HCT116 (cell line): ENCODE results near the gene FBXL15. TPM values are rescaled to one million over a fixed set of nuclear protein-coding genes. Genes with fewer than 3 reads are reported as not detected.

Experiments used
- ATAC-seq: fragments of 200-7000 bp; cut with Tn5 transposase; 2 replicates; pipeline ENCODE4 v1.9.1; 2020; ENCODE audit warnings: mild to moderate bottlenecking, moderate library complexity
- BruUV-seq: library from RNA; stranded (reverse); fragments of 400-500 nt; replicated peaks from 2 replicates; lab custom pipeline; 2021; lab: Mats Ljungman, UMichigan
- CTCF ChIA-PET: fragments of 300-600 bp; sonication (Branson Sonifier 250); formaldehyde crosslinking; loops from one replicate; lab custom pipeline; 2021; ENCODE audit warnings: antibody characterized with exemption; lab: Charles Lee
- POLR2A ChIA-PET: fragments of 300-600, 350-600 bp; sonication (Branson Sonifier 250); formaldehyde crosslinking; loops from one replicate; lab custom pipeline; 2021; ENCODE audit warnings: antibody characterized with exemption; lab: Charles Lee
- RAD21 ChIA-PET, 2 experiments: fragments of 300-600 bp; sonication (Branson Sonifier 250); formaldehyde crosslinking; loops; one replicate each; lab custom pipeline; 2023; ENCODE audit warnings: low total read pairs in 2 of 2; ENCODE audit not compliant: uncharacterized antibody in 2 of 2, unreplicated experiment in 2 of 2, low non-redundant PET in 1 of 2; lab: Charles Lee
- DNase-seq: peaks from one replicate; pipeline ENCODE4 v3.0.0-alpha.2; 2010; ENCODE audit warnings: low read depth, low spot score
- H2AFZ ChIP-seq: fragments of 200-600 bp; shearing (Covaris generic), sonication (generic); 2 replicates; pipeline ENCODE4 v1.6.1; 2017; ENCODE audit warnings: low read depth, mixed run types, mixed read lengths, antibody characterized with exemption, low read length; ENCODE audit not compliant: poor library complexity, severe bottlenecking
- H3K27ac ChIP-seq: 2 replicates; pipeline ENCODE4 v1.5.1; 2012; ENCODE audit warnings: low read depth, low read length
- H3K27me3 ChIP-seq: fragments of 200-600 bp; sonication (generic); 2 replicates; pipeline ENCODE4 v1.6.1; 2016; ENCODE audit warnings: mixed run types, low read length, mixed read lengths; ENCODE audit not compliant: insufficient read depth
- H3K36me3 ChIP-seq, 2 experiments: fragments of 200-500 bp in 1 of 2; fragments of 200-600 bp in 1 of 2; sonication (Bioruptor generic) in 1 of 2; sonication (generic) in 1 of 2; 2 replicates each; pipeline versions ENCODE4 v1.5.1 to v1.6.1; 2014 to 2016; ENCODE audit warnings: low read length in 2 of 2, inconsistent platforms in 1 of 2, mixed read lengths in 1 of 2, mixed run types in 1 of 2; ENCODE audit not compliant: insufficient read depth in 2 of 2, control insufficient read depth in 1 of 2
- H3K4me1 ChIP-seq, 2 experiments: fragments of 200-600 bp in 1 of 2; sonication (generic) in 1 of 2; 2 replicates each; pipeline versions ENCODE4 v1.5.1 to v1.6.1; 2012 to 2017; ENCODE audit warnings: low read length in 2 of 2, inconsistent platforms in 1 of 2, mild to moderate bottlenecking in 1 of 2, mixed read lengths in 1 of 2, mixed run types in 1 of 2, moderate library complexity in 1 of 2; ENCODE audit not compliant: insufficient read depth in 2 of 2, control insufficient read depth in 1 of 2
- H3K4me2 ChIP-seq: fragments of 200-600 bp; sonication (generic); 2 replicates; pipeline ENCODE4 v1.6.1; 2017; ENCODE audit warnings: mixed run types, low read length, mixed read lengths
- H3K4me3 ChIP-seq, 2 experiments: fragments of 200-600 bp in 1 of 2; sonication (generic) in 1 of 2; replicated peaks in 1 of 2; 2 replicates each; pipeline ENCODE4 v1.5.1; 2011 to 2016; ENCODE audit warnings: low read length in 2 of 2, control low read depth in 1 of 2, low read depth in 1 of 2, mild to moderate bottlenecking in 1 of 2, mixed read lengths in 1 of 2, mixed run types in 1 of 2
- H3K79me2 ChIP-seq: fragments of 200-600 bp; sonication (generic); 2 replicates; pipeline ENCODE4 v1.6.1; 2017; ENCODE audit warnings: mild to moderate bottlenecking, mixed run types, low read length, moderate library complexity, mixed read lengths; ENCODE audit not compliant: insufficient read depth
- H3K9ac ChIP-seq: fragments of 200-600 bp; sonication (generic); 2 replicates; pipeline ENCODE4 v1.6.1; 2016; ENCODE audit warnings: low read length, mixed read lengths
- H3K9me2 ChIP-seq: fragments of 200-600 bp; sonication (generic), shearing (Covaris generic); 2 replicates; pipeline ENCODE4 v1.6.1; 2017; ENCODE audit warnings: mixed run types, mild to moderate bottlenecking, moderate library complexity; ENCODE audit not compliant: insufficient read depth
- H3K9me3 ChIP-seq, 2 experiments: fragments of 200-500 bp in 1 of 2; fragments of 200-600 bp in 1 of 2; sonication (Bioruptor generic) in 1 of 2; sonication (generic) in 1 of 2; 2 replicates each; pipeline ENCODE4 v1.6.1; 2014 to 2017; ENCODE audit warnings: low read length in 2 of 2, mixed read lengths in 2 of 2, inconsistent platforms in 1 of 2, low read depth in 1 of 2, mild to moderate bottlenecking in 1 of 2, mixed run types in 1 of 2, moderate library complexity in 1 of 2; ENCODE audit not compliant: control insufficient read depth in 1 of 2, insufficient read depth in 1 of 2
- H4K20me1 ChIP-seq: fragments of 200-600 bp; sonication (generic), shearing (Covaris generic); 2 replicates; pipeline ENCODE4 v1.6.1; 2017; ENCODE audit warnings: mixed run types, mild to moderate bottlenecking, moderate library complexity; ENCODE audit not compliant: insufficient read depth
- CEBPB ChIP-seq: IDR thresholded peaks from 2 replicates; pipeline ENCODE4 v1.6.1; 2012; ENCODE audit warnings: low read depth
- ELF1 ChIP-seq: IDR thresholded peaks from 2 replicates; pipeline ENCODE4 v1.6.1; 2012; ENCODE audit warnings: low read depth, borderline replicate concordance
- EZH2 ChIP-seq: fragments of 200-600 bp; sonication (generic); IDR thresholded peaks from 2 replicates; pipeline ENCODE4 v1.6.1; 2017; ENCODE audit warnings: antibody characterized with exemption, mixed run types
- JUND ChIP-seq: IDR thresholded peaks from 2 replicates; pipeline ENCODE4 v1.6.1; 2012
- MAX ChIP-seq: IDR thresholded peaks from 2 replicates; pipeline ENCODE4 v1.6.1; 2012
- POLR2A ChIP-seq: IDR thresholded peaks from 2 replicates; pipeline ENCODE4 v1.7.0; 2011; ENCODE audit warnings: borderline replicate concordance; ENCODE audit not compliant: insufficient read depth, insufficient read length; ENCODE audit errors: extremely low read depth
- REST ChIP-seq: IDR thresholded peaks from 2 replicates; pipeline ENCODE4 v1.6.1; 2012; ENCODE audit warnings: low read depth
- ZFX ChIP-seq: fragments of 450-650 bp; IDR thresholded peaks from 2 replicates; pipeline ENCODE4 v1.6.1; 2017
- intact Hi-C: fragments of 100-400 bp; cut with micrococcal nuclease; formaldehyde crosslinking; loops from 2 replicates; pipeline ENCODE4 v1.10.0; 2022
- total RNA-seq: library from RNA; stranded (reverse); gene quantifications from one replicate; pipeline ENCODE4 v1.2.1, GENCODE V29; 2021; ENCODE audit not compliant: unreplicated experiment

Gene FBXL15
- total RNA-seq, 1 experiment from 2014 or later, result 21.1 TPM

GRCh38 chr10:102422545-102423129, 2.0 kb downstream of the FBXL15 start (continued):
- no peak for TF ChIP-seq MAX
- TF ChIP-seq POLR2A, result no peak
- TF ChIP-seq CEBPB, result no peak
- peak; percentile 59 for TF ChIP-seq ZFX
- TF ChIP-seq EZH2, result no peak
- TF ChIP-seq, all 23 proteins: peak for 5

- DNase-seq (no peak), ATAC-seq (no peak)
- intact Hi-C loops, result loop anchor here (2.0 to 5.0 kb wide), 2 partner anchors 39 to 79 kb away; partner anchors contain the start of genes ACTR1A and SUFU
- BruUV-seq, result no TSS peak
- Histone ChIP-seq H3K4me3 (peak overlapping the region in 1 of 2 experiments; percentile 87; a peak in 2 of 4 replicates), H3K4me2 (peak overlapping the region; percentile 93), H3K36me3 (peaks cover 0 to 11% of the 10 kb centered on the region in 2 experiments; a peak in 1 of 4 replicates), H3K9me2 (no peaks in the 10 kb centered on the region), H3K27ac (peak overlapping the region; percentile 77), H3K4me1 (peaks cover 15 to 42% of the 10 kb centered on the region in 2 experiments; a peak in 3 of 4 replicates), H3K9me3 (no peaks in the 10 kb centered on the region), H3K9ac (peak overlapping the region; percentile 87), H4K20me1 (no peaks in the 10 kb centered on the region), H3K27me3 (no peaks in the 10 kb centered on the region), H3K79me2 (peaks cover 11% of the 10 kb centered on the region), H2AFZ (no peak overlapping the region)
- POLR2A ChIA-PET, result interaction anchor here (0.9 to 4.2 kb wide), 4 partner anchors 8 to 27 kb away, joined by 3 to 47 read pairs (median 12); partner anchors contain the start of genes C10orf95 and CUEDC2
- CTCF ChIA-PET, result interaction anchor here (0.7 to 4.7 kb wide), 18 partner anchors 8 to 254 kb away, joined by 3 to 98 read pairs (median 8); partner anchors contain the start of genes ACTR1A, CUEDC2, ELOVL3 and NFKB2
- TF ChIP-seq ELF1 (no peak), REST (no peak), JUND (no peak)
- RAD21 ChIA-PET, result interaction anchor here (0.7 to 2.2 kb wide), 6 partner anchors 9 to 254 kb away, joined by 3 to 4 read pairs (median 4); partner anchors contain the start of genes C10orf95 (in 1 of the 2) and CUEDC2 (in 1 of the 2)
Measured at GRCh38 chr10:102423372-102423968, 2.8 kb downstream of the FBXL15 start.
